Glutamatergic neuron (in vitro differentiated cells): ENCODE data around the gene USH2A. TPM values are rescaled to one million over a fixed set of nuclear protein-coding genes. Genes with fewer than 3 reads are reported as not detected.

ENCODE experiments used
- DNase-seq: peaks from one replicate; pipeline ENCODE4 v3.0.0; 2022
- H3K27ac Mint-ChIP-seq: one replicate; pipeline ENCODE4 v1.8.0; 2020; ENCODE audit warnings: mild to moderate bottlenecking, mixed read lengths, inconsistent platforms; ENCODE audit not compliant: unreplicated experiment
- H3K27me3 Mint-ChIP-seq: one replicate; pipeline ENCODE4 v1.8.0; 2020; ENCODE audit warnings: mild to moderate bottlenecking, moderate library complexity, mixed read lengths, inconsistent platforms; ENCODE audit not compliant: unreplicated experiment
- H3K36me3 Mint-ChIP-seq: one replicate; pipeline ENCODE4 v1.8.0; 2020; ENCODE audit warnings: mild to moderate bottlenecking, mixed read lengths, inconsistent platforms; ENCODE audit not compliant: unreplicated experiment
- H3K4me1 Mint-ChIP-seq: one replicate; pipeline ENCODE4 v1.8.0; 2020; ENCODE audit warnings: mild to moderate bottlenecking, low read depth, mixed read lengths, inconsistent platforms; ENCODE audit not compliant: unreplicated experiment
- H3K4me3 Mint-ChIP-seq: one replicate; pipeline ENCODE4 v1.8.0; 2020; ENCODE audit warnings: mild to moderate bottlenecking, mixed read lengths, inconsistent platforms; ENCODE audit not compliant: unreplicated experiment
- H3K9me3 Mint-ChIP-seq: one replicate; pipeline ENCODE4 v1.8.0; 2020; ENCODE audit warnings: mild to moderate bottlenecking, moderate library complexity, mixed read lengths, inconsistent platforms; ENCODE audit not compliant: unreplicated experiment
- total RNA-seq: library from RNA; stranded (reverse); fragmentation: NEBNext Ultra II Directional; extraction: Animal tissue kit (Norgen Biotek cat#: 25700); gene quantifications from one replicate; pipeline ENCODE4 v1.2.1, GENCODE V29; 2021; ENCODE audit not compliant: unreplicated experiment
- TF ChIP-seq, protein P1 (sequence below): fragments of 200-600 bp; sonication (generic); IDR thresholded peaks from one replicate; pipeline ENCODE4 v1.5.0; 2021; ENCODE audit not compliant: partially characterized antibody, unreplicated experiment

Gene USH2A
- total RNA-seq, 1 donor from 2014 or later, result not detected

- TF ChIP-seq, protein P1, sequence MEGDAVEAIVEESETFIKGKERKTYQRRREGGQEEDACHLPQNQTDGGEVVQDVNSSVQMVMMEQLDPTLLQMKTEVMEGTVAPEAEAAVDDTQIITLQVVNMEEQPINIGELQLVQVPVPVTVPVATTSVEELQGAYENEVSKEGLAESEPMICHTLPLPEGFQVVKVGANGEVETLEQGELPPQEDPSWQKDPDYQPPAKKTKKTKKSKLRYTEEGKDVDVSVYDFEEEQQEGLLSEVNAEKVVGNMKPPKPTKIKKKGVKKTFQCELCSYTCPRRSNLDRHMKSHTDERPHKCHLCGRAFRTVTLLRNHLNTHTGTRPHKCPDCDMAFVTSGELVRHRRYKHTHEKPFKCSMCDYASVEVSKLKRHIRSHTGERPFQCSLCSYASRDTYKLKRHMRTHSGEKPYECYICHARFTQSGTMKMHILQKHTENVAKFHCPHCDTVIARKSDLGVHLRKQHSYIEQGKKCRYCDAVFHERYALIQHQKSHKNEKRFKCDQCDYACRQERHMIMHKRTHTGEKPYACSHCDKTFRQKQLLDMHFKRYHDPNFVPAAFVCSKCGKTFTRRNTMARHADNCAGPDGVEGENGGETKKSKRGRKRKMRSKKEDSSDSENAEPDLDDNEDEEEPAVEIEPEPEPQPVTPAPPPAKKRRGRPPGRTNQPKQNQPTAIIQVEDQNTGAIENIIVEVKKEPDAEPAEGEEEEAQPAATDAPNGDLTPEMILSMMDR, result no peak
- Mint-ChIP-seq H3K27me3 (no peaks in the 10 kb centered on the region), H3K4me3 (no peak overlapping the region), H3K9me3 (no peaks in the 10 kb centered on the region), H3K27ac (no peak overlapping the region), H3K4me1 (peaks cover 6% of the 10 kb centered on the region), H3K36me3 (no peaks in the 10 kb centered on the region)
- no peak for DNase-seq
Measured at GRCh38 chr1:216051071-216051470, 372.2 kb downstream of the USH2A start.

GRCh38 chr1:216049741-216050430 lies 373.4 kb downstream of the USH2A start:
- no peak for DNase-seq

GRCh38 chr1:216047811-216048572 lies 375.3 kb downstream of the USH2A start:
- Mint-ChIP-seq H3K4me1 (no peaks in the 10 kb centered on the region), H3K27ac (no peak overlapping the region), H3K9me3 (no peaks in the 10 kb centered on the region), H3K27me3 (no peaks in the 10 kb centered on the region), H3K4me3 (no peak overlapping the region), H3K36me3 (no peaks in the 10 kb centered on the region)
- TF ChIP-seq, protein P1, result no peak
- no peak for DNase-seq

More at GRCh38 chr1:216049741-216050430, 373.4 kb downstream of the USH2A start:
- TF ChIP-seq, protein P1, result no peak
- Mint-ChIP-seq H3K27ac (no peak overlapping the region), H3K4me3 (no peak overlapping the region), H3K36me3 (no peaks in the 10 kb centered on the region), H3K4me1 (peaks cover 3% of the 10 kb centered on the region), H3K9me3 (no peaks in the 10 kb centered on the region), H3K27me3 (no peaks in the 10 kb centered on the region)

GRCh38 chr1:216046336-216046735 lies 376.9 kb downstream of the USH2A start:
- no peaks in the 10 kb centered on the region for H3K4me1 Mint-ChIP-seq
- H3K4me3 Mint-ChIP-seq, result no peak overlapping the region
- no peaks in the 10 kb centered on the region for H3K9me3 Mint-ChIP-seq
- no peak for DNase-seq
- TF ChIP-seq, protein P1, result no peak
- H3K27me3 Mint-ChIP-seq, result no peaks in the 10 kb centered on the region
- H3K27ac Mint-ChIP-seq, result no peak overlapping the region
- H3K36me3 Mint-ChIP-seq, result no peaks in the 10 kb centered on the region

DNA sequence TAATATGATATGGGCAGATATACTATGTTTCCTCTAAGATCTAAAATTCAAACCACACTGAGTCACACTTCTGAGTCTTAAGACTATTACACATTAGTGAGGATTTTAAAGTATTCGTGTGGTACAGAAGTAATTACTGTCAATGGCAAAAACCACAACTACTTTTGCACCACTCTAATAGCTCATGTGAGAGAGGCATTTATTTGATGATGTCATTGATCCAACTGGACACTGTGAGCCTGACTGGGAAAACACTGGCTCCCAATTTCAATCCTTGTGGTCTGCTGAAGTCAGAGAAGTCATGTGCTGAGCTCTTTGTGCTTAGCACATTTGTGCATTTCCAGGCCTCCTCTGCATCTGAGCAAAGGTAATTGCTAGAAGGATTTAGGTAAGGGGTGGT lies 377.8 kb downstream of the USH2A start:
- TF ChIP-seq, protein P1, result no peak
- Mint-ChIP-seq H3K27ac (no peak overlapping the region), H3K4me3 (no peak overlapping the region), H3K36me3 (no peaks in the 10 kb centered on the region), H3K9me3 (no peaks in the 10 kb centered on the region), H3K27me3 (no peaks in the 10 kb centered on the region), H3K4me1 (no peaks in the 10 kb centered on the region)
- DNase-seq, result no peak
